HL-60 (cell line): ENCODE data around the gene PITPNC1.

Source experiments
- DNase-seq, 2 experiments: peaks; one replicate each; pipeline ENCODE4 v3.0.0-alpha.2; 2010 to 2020; ENCODE audit warnings: low read depth in 1 of 2, low spot score in 1 of 2
- H3K27ac ChIP-seq: fragments of 250-450 bp; sonication (Bioruptor Pico); replicated peaks from 2 replicates; pipeline ENCODE4 v1.5.1; 2020; ENCODE audit warnings: mild to moderate bottlenecking, moderate library complexity
- H3K27me3 ChIP-seq: fragments of 250-450 bp; sonication (Bioruptor Pico); 2 replicates; pipeline ENCODE4 v1.5.1; 2021; ENCODE audit warnings: mild to moderate bottlenecking, moderate library complexity; ENCODE audit not compliant: insufficient read depth, poor library complexity, severe bottlenecking
- H3K4me3 ChIP-seq: replicated peaks from 2 replicates; pipeline ENCODE4 v1.5.1; 2011; ENCODE audit warnings: mild to moderate bottlenecking, control low read depth, low read length; ENCODE audit not compliant: insufficient read depth
- CTCF ChIP-seq: IDR thresholded peaks from one replicate; pipeline ENCODE4 v1.5.1; 2011; ENCODE audit warnings: low read length, control low read depth, inconsistent platforms; ENCODE audit not compliant: insufficient read depth
- GABPA ChIP-seq: IDR thresholded peaks from 2 replicates; pipeline ENCODE4 v1.6.1; 2012; ENCODE audit warnings: low read depth
- POLR2AphosphoS5 ChIP-seq: IDR thresholded peaks from 2 replicates; pipeline ENCODE4 v1.6.1; 2012; ENCODE audit warnings: low read depth
- REST ChIP-seq: IDR thresholded peaks from 2 replicates; pipeline ENCODE4 v1.6.1; 2012; ENCODE audit warnings: low read depth; ENCODE audit not compliant: insufficient replicate concordance
- SPI1 ChIP-seq: IDR thresholded peaks from 2 replicates; pipeline ENCODE4 v1.6.1; 2012; ENCODE audit warnings: low read depth, mild to moderate bottlenecking, borderline replicate concordance

PITPNC1 gene

GRCh38 chr17:67523101-67523500 lies 146.0 kb downstream of the PITPNC1 start:
- Histone ChIP-seq H3K27me3 (no peaks in the 10 kb centered on the region), H3K4me3 (no peak overlapping the region), H3K27ac (no peak overlapping the region)
- no peak for DNase-seq
- TF ChIP-seq CTCF (no peak), GABPA (no peak), POLR2AphosphoS5 (no peak), REST (no peak), SPI1 (no peak)

GRCh38 chr17:67525239-67526135 lies 148.4 kb downstream of the PITPNC1 start:
- DNase-seq, result no peak
- no peak for TF ChIP-seq POLR2AphosphoS5
- TF ChIP-seq CTCF, result no peak
- no peak for TF ChIP-seq SPI1
- no peak for TF ChIP-seq GABPA
- TF ChIP-seq REST, result no peak
- Histone ChIP-seq H3K4me3 (no peak overlapping the region), H3K27ac (no peak overlapping the region), H3K27me3 (no peaks in the 10 kb centered on the region)

GRCh38 chr17:67526700-67527099 lies 149.6 kb downstream of the PITPNC1 start:
- no peak for DNase-seq
- Histone ChIP-seq H3K4me3 (no peak overlapping the region), H3K27ac (no peak overlapping the region), H3K27me3 (no peaks in the 10 kb centered on the region)
- no peak for TF ChIP-seq POLR2AphosphoS5
- TF ChIP-seq CTCF, result no peak
- TF ChIP-seq REST, result no peak
- no peak for TF ChIP-seq GABPA
